Activated CD4-positive, alpha-beta T cell treated with anti-CD3 and anti-CD28 coated beads, Interleukin-2, amount 50 U/mL, for 16 hours (primary cell): ENCODE measurements around the gene EIF4EBP2.

ENCODE experiments used
- DNase-seq: peaks from one replicate; pipeline ENCODE4 v3.0.0-alpha.2; 2020

The EIF4EBP2 gene

DNA sequence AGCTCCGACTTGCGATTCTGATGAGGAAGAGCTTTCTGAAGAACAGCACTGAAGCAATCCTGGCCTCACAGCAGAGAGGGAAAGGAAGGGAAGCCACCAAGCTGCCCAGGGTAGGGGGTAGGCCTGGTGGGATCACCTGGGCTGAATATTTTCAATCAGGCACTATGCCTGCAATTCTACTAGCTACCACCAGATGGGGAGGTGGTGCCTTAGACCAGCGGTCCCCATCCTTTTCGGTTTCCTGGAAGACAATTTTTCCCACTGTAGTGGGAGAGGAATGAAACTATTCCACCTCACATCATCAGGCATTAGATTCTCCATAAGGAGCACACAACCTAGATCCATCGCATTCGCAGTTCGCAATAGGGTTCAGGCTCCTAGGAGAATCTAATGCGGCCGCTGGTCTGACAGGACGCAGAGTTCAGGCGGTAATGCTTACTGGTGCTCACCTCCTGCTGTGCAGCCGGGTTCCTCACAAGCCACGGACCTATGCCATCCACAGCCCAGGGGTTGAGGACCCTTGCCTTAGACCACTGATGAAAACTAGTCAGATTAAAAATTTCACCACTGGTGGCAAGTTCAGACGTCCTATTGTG is 24.3 kb upstream of the EIF4EBP2 start:
- DNase-seq, result peak; percentile 31

DNA sequence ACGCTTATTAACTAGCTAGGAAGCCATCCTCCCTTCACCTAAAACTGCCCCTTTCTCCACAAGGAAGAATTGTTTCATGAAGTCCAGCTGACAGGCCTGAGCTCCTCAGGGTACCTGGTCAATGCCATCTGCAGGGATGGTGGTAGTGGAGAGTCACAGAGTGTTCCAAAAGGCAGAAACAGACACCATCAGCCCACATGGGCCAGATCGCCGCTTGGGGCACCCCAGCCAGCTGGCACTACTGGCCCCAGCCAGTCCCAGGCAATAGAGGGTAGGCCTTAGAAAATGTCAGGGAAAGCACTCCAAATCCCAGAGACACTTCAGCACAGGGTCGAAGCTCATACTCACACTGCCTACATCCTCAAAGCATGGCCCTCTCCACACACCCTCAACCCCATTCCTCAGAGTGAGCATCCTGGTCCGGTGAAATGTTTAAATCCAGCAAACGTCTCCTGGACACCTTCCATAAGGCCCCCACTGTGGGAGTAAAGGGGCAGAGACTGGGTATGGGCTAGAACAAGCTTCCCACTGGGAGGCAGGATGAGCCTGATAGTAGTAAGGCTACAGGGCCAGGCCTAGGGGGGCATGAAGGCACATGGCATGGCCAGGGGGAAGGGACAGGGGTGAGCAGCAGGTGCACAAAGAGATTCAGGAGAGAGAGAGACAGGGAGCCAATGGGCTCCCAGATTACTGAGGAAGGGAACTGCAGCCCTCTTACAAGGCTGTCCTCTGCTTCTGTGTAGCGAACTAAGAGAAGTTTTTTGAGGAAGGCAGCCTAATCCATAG is 23.4 kb upstream of the EIF4EBP2 start:
- DNase-seq, result no peak

- peak; percentile 49 for DNase-seq
Measured at GRCh38 chr10:70381471-70382421, 22.2 kb upstream of the EIF4EBP2 start.

DNA sequence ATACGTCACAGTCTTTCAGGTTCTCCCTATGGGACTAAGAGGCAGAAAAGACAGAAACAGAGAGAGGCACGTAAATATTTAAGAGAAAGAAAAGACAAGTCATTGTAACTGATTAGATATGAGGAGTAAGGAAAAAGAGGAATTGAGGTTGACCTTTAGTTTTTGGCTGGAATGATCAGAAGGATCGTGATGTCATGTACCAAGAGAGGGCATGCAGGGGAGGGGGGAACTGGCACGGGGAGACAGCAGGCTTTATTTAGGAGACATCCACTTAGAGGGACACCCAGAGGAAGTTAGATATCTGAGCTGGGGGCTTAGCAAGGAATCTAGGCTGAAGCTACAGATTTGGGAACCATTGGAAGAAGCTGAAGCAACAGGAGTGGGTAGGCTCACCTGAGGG is 12.3 kb upstream of the EIF4EBP2 start:
- no peak for DNase-seq

DNA sequence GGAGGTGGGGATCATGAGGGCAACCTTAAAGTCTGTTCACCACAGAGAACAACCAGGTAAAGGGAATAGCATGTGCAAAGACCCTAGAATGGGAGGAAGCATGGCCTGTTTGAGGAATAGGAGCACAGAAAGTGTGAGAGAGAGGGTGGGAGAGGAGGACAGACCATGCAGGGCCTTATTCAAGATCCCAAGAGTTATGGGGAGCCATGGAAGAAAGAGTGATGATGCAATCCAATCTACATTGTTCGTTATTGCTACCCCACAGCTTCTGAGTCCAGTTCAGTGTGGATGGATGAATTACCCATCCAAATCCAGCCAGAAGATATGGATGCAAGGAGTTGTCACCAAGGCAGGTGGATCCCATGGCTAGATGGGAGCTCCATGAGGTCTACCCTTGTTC is 7.8 kb upstream of the EIF4EBP2 start:
- no peak for DNase-seq

- DNase-seq, result no peak
Measured at GRCh38 chr10:70399177-70399576, 4.8 kb upstream of the EIF4EBP2 start.

DNA sequence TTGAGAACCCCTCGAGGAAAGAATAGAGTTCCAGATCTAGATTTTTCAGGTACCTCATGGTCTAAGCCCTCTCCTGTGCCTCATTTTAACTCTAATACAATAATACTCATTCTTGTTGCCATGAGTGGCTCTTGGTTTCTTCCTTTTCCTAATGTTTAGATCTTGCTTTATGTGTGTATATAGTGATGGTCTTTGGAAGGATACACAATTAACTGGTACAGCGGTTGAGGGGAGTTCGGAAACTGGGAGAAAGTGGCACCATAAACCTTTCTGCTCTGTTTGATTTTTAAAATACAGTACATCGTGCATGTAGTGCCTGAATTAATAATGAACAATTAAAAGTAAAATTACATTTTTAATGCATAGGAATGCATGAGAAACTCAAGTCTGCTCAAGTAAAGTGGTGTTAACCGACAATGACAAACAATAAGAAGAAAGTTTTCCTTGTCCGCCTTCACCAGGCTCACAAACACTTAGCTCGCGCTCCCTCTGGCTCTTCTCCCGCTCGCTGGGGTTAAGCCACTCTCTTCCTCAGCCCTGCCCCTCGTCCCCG is 386 bp upstream of the EIF4EBP2 start:
- no peak for DNase-seq

- no peak for DNase-seq
Measured at GRCh38 chr10:70404787-70405036, 767 bp downstream of the EIF4EBP2 start.

- peak; percentile 65 for DNase-seq
Measured at GRCh38 chr10:70405037-70405824, 1.3 kb downstream of the EIF4EBP2 start.

DNA sequence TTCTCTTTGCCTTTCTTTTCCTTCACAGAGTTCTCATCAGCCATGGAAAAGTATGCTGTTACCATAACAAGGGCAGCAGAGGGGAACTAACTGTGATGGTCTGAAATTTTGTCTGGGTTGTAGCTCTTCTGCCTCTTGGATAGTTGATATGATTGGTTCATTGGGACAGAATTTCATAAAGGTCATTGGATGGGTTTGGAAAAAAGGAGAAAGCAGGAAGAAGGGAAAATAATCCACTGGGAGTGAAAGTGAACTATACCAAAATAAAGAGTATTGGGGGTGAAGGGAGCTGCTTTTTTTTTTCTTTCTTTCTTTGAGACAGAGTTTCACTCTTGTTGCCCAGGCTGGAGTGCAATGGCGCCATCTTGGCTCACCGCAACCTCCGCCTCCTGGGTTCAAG is 5.8 kb downstream of the EIF4EBP2 start:
- DNase-seq, result no peak

DNA sequence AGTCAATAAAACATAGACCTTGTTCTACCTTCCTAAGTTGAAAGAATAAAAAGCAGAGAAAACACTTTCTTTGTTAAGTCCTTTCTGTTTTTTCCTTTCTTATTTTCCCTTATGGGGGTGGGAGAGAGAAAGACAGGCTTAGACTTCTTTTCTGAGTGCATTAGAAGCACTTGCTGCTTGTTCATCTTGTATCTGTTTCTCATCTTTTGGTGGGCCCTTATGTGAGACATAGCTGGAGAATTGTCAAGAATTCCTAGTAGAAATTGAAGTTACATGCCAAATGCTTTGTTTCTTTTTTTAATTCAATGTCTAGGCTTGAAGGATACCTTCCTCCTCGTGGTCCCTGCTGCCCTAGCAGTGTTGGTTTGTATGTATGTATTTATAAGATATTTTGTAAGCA is 6.7 kb downstream of the EIF4EBP2 start:
- DNase-seq, result no peak

DNA sequence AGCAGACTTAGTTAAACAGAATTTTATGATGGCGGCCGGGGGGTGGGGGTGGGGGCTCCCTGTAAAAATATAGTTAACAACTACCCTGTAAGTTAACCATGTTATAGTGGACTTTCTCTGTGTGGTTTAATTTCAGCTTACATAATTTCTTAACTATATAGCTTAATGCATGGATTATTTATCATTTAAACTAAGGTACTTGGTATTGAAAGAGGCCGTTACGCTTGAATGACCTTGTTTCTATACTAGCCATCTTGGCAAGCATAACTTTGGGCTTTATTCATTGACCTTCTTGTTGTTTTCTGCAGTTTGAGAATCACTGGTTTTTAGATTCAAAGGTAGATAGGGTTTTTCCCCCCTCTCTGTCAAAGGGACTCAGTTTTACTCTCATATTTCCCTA is 8.4 kb downstream of the EIF4EBP2 start:
- DNase-seq, result no peak

DNA sequence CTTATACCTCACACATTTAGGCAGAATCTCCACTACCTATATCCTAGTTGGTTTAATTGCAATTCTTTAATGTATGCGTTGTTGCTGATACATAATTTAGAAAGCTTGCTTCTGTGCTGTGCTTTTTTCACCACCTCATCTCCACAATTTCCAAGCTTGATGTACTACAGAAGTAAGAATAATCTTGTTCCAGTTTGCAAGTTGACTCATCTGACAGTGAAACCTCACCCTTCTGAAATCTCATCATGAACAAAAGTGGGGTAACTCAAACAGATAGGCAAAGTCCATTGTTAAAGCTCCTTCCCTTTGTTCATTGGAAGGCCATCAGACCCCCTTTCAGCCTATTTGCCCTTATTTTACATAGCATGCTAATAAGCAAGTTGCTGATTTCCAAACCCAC is 13.6 kb downstream of the EIF4EBP2 start:
- peak; percentile 41 for DNase-seq

DNA sequence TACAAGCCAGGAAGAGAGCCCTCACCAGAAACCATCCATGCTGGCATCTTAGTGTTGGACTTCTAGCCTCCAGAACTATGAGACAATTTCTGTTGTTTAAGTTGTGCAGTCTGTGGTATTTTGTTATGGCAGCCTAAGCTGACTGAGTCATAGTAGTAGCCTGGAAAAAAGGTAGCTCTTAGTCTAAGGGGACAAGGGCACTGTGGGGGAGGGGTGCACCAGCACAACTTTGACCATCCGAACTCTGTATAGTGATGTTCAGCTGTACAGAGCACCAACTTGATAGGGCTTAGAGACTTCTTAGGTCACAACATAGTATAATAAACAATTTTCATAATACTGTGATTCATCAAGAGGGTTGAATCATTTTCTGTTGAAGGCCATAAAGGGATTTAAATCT is 14.3 kb downstream of the EIF4EBP2 start:
- DNase-seq, result peak; percentile 18

DNA sequence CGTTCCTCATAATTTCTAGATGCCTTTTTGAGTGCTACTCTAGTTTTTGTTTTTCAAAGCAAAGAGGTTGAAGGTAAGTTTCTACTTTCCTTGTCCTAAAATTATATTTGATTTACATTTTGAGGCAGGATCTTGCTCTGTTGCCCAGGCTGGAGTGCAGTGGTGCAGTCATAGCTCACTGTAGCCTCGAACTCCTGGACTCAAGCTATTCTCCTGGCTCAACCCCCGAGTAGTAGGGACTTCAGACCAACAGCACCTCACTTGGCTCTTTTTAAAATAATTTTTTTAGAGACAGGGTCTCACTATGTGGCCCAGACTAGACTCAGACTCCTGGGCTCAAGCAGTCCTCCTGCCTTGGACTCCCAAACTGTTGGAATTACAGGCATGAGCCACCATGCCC is 14.8 kb downstream of the EIF4EBP2 start:
- DNase-seq, result no peak

GRCh38 chr10:70424320-70424719 is 20.4 kb downstream of the EIF4EBP2 start:
- no peak for DNase-seq

- no peak for DNase-seq
Measured at GRCh38 chr10:70425096-70425495, 21.2 kb downstream of the EIF4EBP2 start.

DNA sequence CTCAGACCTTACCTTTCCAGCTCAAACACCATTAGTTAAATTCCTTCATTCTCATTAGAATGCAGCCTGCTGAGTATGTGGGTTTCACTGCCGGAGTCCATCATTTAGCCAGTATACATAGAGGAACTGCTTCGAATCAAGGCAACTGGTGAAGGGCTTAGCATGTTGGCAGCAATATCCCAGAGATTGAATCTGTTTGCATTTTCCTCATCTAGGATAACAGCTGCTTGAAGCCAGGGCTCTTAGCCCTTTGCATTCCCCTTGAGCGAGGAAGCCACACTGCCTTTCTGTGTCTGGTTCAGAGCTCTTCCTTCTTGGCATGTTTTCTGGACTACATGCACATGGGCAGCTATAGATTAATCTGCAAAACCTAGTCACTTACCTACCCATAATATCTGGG is 22.9 kb downstream of the EIF4EBP2 start:
- DNase-seq, result no peak

DNA sequence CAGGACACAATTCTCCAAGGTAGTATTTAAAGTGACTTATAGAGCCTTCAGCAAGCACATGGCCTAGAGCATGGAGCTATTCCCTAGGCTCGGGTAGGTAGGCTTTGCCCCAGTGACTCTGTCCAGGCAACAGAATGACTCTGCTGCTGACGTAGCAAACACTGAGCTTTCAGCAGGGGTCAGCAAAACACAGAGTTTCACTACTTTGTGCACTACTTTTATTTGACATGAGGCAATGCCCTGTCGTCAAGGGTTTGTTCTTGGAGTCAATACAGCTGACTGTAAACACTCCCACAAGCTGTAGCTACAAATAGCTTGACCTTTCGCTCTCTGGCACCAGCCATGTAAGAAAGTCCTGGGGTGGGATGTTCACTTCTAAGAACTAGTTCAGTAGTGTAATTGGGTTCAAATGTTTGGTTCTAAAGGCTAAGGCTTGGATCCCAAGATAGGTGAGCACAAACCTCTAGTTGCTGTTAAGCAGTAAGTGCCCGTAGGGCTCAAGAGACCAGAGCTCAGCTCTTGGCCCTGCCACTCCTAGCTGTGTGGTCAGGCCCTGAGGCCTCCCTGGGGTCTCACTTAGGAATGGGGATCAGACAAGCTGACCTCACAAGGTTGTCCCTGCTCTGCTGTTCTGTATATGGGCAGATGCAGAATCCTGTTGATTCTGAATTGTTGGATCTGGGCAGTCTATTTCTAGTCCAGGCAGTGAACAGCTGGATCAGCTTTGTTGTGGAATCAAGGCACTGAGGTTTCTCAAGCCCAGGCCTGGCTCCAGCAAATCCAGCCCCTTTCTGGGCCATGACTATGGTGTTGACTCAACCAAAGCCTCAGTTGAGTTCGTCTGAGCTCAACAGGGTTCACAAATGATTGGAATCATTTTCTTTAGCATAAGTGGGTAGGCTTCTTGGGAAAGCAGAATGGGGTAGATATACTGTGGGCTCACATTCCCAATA is 26.8 kb downstream of the EIF4EBP2 start:
- DNase-seq, result no peak

DNA sequence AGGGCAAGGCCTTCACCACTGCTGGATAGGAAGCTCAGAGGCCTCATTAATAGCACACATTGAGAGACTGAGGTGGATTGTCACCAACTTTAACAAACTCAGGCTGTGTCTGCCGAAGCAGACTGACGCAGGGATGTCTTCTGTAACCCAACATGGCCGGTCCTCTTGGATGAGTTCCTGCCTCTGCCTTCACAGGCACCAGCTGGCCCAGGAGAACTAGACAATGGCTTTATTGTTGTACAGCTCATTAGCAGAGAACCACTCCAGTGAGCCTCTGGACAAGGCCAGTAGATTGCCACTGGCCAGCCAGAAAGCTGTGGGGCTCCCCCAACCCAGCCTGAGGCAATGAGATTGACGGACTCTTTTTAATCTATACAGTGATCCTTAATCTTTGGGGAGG is 28.2 kb downstream of the EIF4EBP2 start:
- DNase-seq, result no peak

GRCh38 chr10:70432561-70433263 is 28.8 kb downstream of the EIF4EBP2 start:
- DNase-seq, result no peak
